Measurements from ENCODE around the gene CAMTA1.

Gene CAMTA1

DNA sequence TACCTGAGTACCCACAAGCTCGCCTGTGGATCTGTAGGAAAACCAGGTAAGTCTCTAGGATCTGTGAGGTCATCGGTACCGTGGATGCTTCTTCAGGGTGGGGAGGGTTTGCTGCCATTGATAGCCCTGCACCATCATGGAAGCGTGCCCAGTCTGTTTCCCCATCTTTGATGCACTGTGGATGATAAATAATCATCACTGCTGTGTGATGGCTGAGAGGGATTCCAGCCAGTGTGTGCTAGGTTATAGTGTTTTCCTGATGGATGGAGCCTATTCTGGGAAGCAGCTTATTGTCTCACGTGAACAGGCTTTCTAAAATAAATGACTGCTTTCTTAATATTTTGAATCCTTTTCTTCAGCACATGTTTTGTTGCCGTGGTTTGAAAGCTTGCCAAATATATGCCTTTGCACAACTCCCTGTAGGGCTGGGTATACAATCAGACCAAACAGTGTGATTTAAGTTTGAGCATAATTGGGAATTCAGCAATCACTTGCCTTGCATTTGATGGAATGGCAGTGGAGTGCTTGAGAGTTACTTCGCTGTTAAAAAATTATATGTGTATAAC is 113.8 kb downstream of the CAMTA1 start:
- H4K12ac ChIP-seq (ENCODE audit: low read depth, low read length) = no peak overlapping the region

DNA sequence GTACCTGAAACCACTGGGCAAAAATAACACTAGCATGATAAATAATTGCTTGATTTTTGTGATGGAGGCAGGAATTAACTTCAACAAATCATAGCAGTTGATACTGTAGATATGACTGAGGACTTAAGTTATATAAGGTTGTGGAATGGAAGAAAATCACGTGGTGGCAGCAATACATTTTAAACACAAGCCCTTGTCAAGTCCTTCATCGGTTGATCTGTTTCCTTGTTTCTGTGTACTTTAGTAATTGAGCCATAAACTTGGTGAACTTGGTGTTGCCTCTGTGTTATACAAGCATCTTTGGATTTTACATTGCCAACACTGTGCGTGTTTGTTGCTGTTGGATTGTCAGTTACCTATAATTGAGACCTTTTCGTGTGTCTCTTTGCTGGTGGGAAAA is 114.4 kb downstream of the CAMTA1 start:
- Histone ChIP-seq H2BK5ac (ENCODE audit: low read depth, low read length, poor library complexity) (no peak overlapping the region), H2BK120ac (ENCODE audit: insufficient read depth, low read length, poor library complexity) (no peak overlapping the region), H3K4me3 (ENCODE audit: low read depth, low read length) (no peak overlapping the region), H3K27ac (ENCODE audit: low read depth, low read length) (no peak overlapping the region), H2AFZ (ENCODE audit: insufficient read depth, low read length, poor library complexity) (no peak overlapping the region), H3K36me3 (ENCODE audit: control insufficient read depth in 1 of 2, insufficient read depth in 2 of 2, low read length in 2 of 2) (no peaks in the 10 kb centered on the region), H3K9me3 (ENCODE audit: insufficient read depth, low read depth, low read length) (no peaks in the 10 kb centered on the region), H4K8ac (ENCODE audit: low read depth, low read length) (no peak overlapping the region), H3K79me2 (ENCODE audit: control insufficient read depth, insufficient read depth, low read length, poor library complexity) (no peaks in the 10 kb centered on the region), H3K4me1 (ENCODE audit: control insufficient read depth in 1 of 2, insufficient read depth in 2 of 2, low read length in 2 of 2) (no peaks in the 10 kb centered on the region), H3K23ac (ENCODE audit: low read length) (no peak overlapping the region), H3K4ac (ENCODE audit: low read depth, low read length) (no peak overlapping the region), H4K91ac (ENCODE audit: low read depth, low read length) (no peak overlapping the region), H3K79me1 (ENCODE audit: low read length) (no peaks in the 10 kb centered on the region), H3K27me3 (ENCODE audit: insufficient read depth, low read length) (no peaks in the 10 kb centered on the region), H3K4me2 (ENCODE audit: low read length) (no peak overlapping the region), H2BK12ac (ENCODE audit: low read length) (no peak overlapping the region), H4K12ac (ENCODE audit: low read depth, low read length) (no peak overlapping the region), H3K14ac (ENCODE audit: low read length) (no peak overlapping the region), H3K18ac (ENCODE audit: low read length) (no peak overlapping the region), H2AK5ac (ENCODE audit: low read length) (no peak overlapping the region), H3K9ac (ENCODE audit: low read length) (no peak overlapping the region)
- no CpG with 5 or more reads among the region's 4 CpGs for WGBS (ENCODE audit: extremely low coverage, insufficient coverage, insufficient read length)
- no peak for DNase-seq

More for the DNA sequence above, 113.8 kb downstream of the CAMTA1 start:
- no peak overlapping the region for H2BK5ac ChIP-seq (ENCODE audit: low read depth, low read length, poor library complexity)
- H2BK120ac ChIP-seq (ENCODE audit: insufficient read depth, low read length, poor library complexity) = no peak overlapping the region
- no peak overlapping the region for H3K18ac ChIP-seq (ENCODE audit: low read length)
- H3K79me2 ChIP-seq (ENCODE audit: control insufficient read depth, insufficient read depth, low read length, poor library complexity) = no peaks in the 10 kb centered on the region
- no peaks in the 10 kb centered on the region for H3K27me3 ChIP-seq (ENCODE audit: insufficient read depth, low read length)
- no peaks in the 10 kb centered on the region for H3K79me1 ChIP-seq (ENCODE audit: low read length)
- H3K4me3 ChIP-seq (ENCODE audit: low read depth, low read length) = peak overlapping the region; percentile 20
- peak overlapping the region; percentile 63 for H3K9ac ChIP-seq (ENCODE audit: low read length)
- no peak overlapping the region for H2BK12ac ChIP-seq (ENCODE audit: low read length)
- no peak overlapping the region for H3K14ac ChIP-seq (ENCODE audit: low read length)
- no peak overlapping the region for H3K4me2 ChIP-seq (ENCODE audit: low read length)
- H4K91ac ChIP-seq (ENCODE audit: low read depth, low read length) = no peak overlapping the region
- H4K8ac ChIP-seq (ENCODE audit: low read depth, low read length) = no peak overlapping the region
- no peaks in the 10 kb centered on the region for H3K4me1 ChIP-seq (ENCODE audit: control insufficient read depth in 1 of 2, insufficient read depth in 2 of 2, low read length in 2 of 2)
- no peak overlapping the region for H3K4ac ChIP-seq (ENCODE audit: low read depth, low read length)
- no peaks in the 10 kb centered on the region for H3K36me3 ChIP-seq (ENCODE audit: control insufficient read depth in 1 of 2, insufficient read depth in 2 of 2, low read length in 2 of 2)
- no CpG with 5 or more reads among the region's 7 CpGs for WGBS (ENCODE audit: extremely low coverage, insufficient coverage, insufficient read length)
- no peaks in the 10 kb centered on the region for H3K9me3 ChIP-seq (ENCODE audit: insufficient read depth, low read depth, low read length)
- no peak for DNase-seq
- H3K23ac ChIP-seq (ENCODE audit: low read length) = no peak overlapping the region
- H2AK5ac ChIP-seq (ENCODE audit: low read length) = no peak overlapping the region
- no peak overlapping the region for H3K27ac ChIP-seq (ENCODE audit: low read depth, low read length)
- H2AFZ ChIP-seq (ENCODE audit: insufficient read depth, low read length, poor library complexity) = no peak overlapping the region

DNA sequence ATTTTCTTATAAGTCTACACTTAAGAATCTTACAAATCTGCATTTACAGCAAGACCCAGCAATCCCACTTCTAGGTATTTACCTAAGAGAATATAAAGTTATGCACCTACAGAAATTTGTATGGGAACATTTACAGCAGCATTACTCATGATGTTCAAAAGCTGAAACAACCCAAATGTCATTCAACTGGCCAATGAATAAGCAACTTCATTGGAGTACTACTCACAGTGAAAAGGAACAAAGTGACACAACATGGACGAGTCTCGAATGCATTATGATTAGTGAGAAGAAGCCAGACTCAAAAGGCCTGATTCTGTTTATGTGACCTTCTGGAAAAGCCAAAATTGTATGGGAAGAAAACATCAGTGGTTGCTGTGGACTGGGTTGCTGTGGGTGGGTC is 116.9 kb downstream of the CAMTA1 start:
- Histone ChIP-seq H2BK5ac (ENCODE audit: low read depth, low read length, poor library complexity) (no peak overlapping the region), H3K27me3 (ENCODE audit: insufficient read depth, low read length) (no peaks in the 10 kb centered on the region), H3K27ac (ENCODE audit: low read depth, low read length) (no peak overlapping the region), H4K12ac (ENCODE audit: low read depth, low read length) (no peak overlapping the region), H4K8ac (ENCODE audit: low read depth, low read length) (no peak overlapping the region), H2AFZ (ENCODE audit: insufficient read depth, low read length, poor library complexity) (no peak overlapping the region), H4K91ac (ENCODE audit: low read depth, low read length) (no peak overlapping the region), H3K4me1 (ENCODE audit: control insufficient read depth in 1 of 2, insufficient read depth in 2 of 2, low read length in 2 of 2) (peaks cover 0 to 3% of the 10 kb centered on the region in 2 experiments), H3K4me3 (ENCODE audit: low read depth, low read length) (no peak overlapping the region), H3K79me1 (ENCODE audit: low read length) (no peaks in the 10 kb centered on the region), H3K79me2 (ENCODE audit: control insufficient read depth, insufficient read depth, low read length, poor library complexity) (no peaks in the 10 kb centered on the region), H2BK120ac (ENCODE audit: insufficient read depth, low read length, poor library complexity) (no peak overlapping the region), H3K4ac (ENCODE audit: low read depth, low read length) (no peak overlapping the region), H3K9ac (ENCODE audit: low read length) (no peak overlapping the region), H3K36me3 (ENCODE audit: control insufficient read depth in 1 of 2, insufficient read depth in 2 of 2, low read length in 2 of 2) (no peaks in the 10 kb centered on the region), H3K18ac (ENCODE audit: low read length) (no peak overlapping the region), H3K23ac (ENCODE audit: low read length) (no peak overlapping the region), H2AK5ac (ENCODE audit: low read length) (no peak overlapping the region), H2BK12ac (ENCODE audit: low read length) (no peak overlapping the region), H3K4me2 (ENCODE audit: low read length) (no peak overlapping the region), H3K9me3 (ENCODE audit: insufficient read depth, low read depth, low read length) (no peaks in the 10 kb centered on the region), H3K14ac (ENCODE audit: low read length) (no peak overlapping the region)
- WGBS (ENCODE audit: extremely low coverage, insufficient coverage, insufficient read length) = no CpG with 5 or more reads among the region's 2 CpGs
- no peak for DNase-seq

DNA sequence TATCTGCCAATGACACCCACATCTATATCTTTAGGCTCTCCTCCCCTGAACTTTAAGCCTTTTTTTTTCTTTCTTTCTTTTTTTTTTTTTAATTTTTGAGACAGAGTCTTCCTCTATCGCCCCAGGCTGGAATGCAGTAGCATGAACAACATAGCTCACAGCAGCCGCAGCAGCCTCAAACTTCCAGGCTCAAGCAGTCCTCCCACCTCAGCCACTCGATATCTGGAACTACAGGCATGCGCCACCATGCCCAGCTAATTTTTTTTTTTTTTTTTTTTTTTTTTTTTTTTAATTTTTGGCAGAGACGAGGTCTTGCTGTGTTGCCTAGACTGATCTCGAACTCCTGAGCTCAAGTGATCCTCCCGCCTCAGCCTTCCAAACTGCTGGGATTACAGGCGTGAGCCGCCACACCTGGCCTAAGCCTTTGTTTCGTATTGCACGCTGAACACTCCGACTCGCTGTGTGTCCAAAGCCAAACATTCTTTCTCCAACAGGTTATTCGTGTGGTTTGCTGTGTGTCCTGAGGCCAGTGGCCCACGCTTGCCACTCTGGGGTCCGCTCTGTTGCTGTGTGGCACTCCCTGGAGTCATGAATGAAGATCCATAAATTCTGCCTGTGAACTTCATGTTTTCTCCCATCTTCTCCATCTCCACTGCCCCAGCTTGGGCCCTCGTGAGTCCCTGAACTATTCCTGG is 119.4 kb downstream of the CAMTA1 start:
- H4K12ac ChIP-seq (ENCODE audit: low read depth, low read length) = no peak overlapping the region
- no peak overlapping the region for H2AFZ ChIP-seq (ENCODE audit: insufficient read depth, low read length, poor library complexity)
- no CpG with 5 or more reads among the region's 17 CpGs for WGBS (ENCODE audit: extremely low coverage, insufficient coverage, insufficient read length)
- no peak overlapping the region for H2AK5ac ChIP-seq (ENCODE audit: low read length)
- H3K9ac ChIP-seq (ENCODE audit: low read length) = no peak overlapping the region
- H3K79me1 ChIP-seq (ENCODE audit: low read length) = no peaks in the 10 kb centered on the region
- no peaks in the 10 kb centered on the region for H3K79me2 ChIP-seq (ENCODE audit: control insufficient read depth, insufficient read depth, low read length, poor library complexity)
- H2BK5ac ChIP-seq (ENCODE audit: low read depth, low read length, poor library complexity) = no peak overlapping the region
- no peak overlapping the region for H4K91ac ChIP-seq (ENCODE audit: low read depth, low read length)
- peaks cover 0 to 3% of the 10 kb centered on the region in 2 experiments for H3K4me1 ChIP-seq (ENCODE audit: control insufficient read depth in 1 of 2, insufficient read depth in 2 of 2, low read length in 2 of 2)
- H3K4me3 ChIP-seq (ENCODE audit: low read depth, low read length) = no peak overlapping the region
- no peak overlapping the region for H2BK12ac ChIP-seq (ENCODE audit: low read length)
- H3K14ac ChIP-seq (ENCODE audit: low read length) = no peak overlapping the region
- no peaks in the 10 kb centered on the region for H3K27me3 ChIP-seq (ENCODE audit: insufficient read depth, low read length)
- H3K4ac ChIP-seq (ENCODE audit: low read depth, low read length) = no peak overlapping the region
- H3K36me3 ChIP-seq (ENCODE audit: control insufficient read depth in 1 of 2, insufficient read depth in 2 of 2, low read length in 2 of 2) = no peaks in the 10 kb centered on the region
- H3K27ac ChIP-seq (ENCODE audit: low read depth, low read length) = no peak overlapping the region
- H3K9me3 ChIP-seq (ENCODE audit: insufficient read depth, low read depth, low read length) = no peaks in the 10 kb centered on the region
- H3K4me2 ChIP-seq (ENCODE audit: low read length) = no peak overlapping the region
- no peak overlapping the region for H4K8ac ChIP-seq (ENCODE audit: low read depth, low read length)
- peak; percentile 66 to 74 for DNase-seq
- H3K18ac ChIP-seq (ENCODE audit: low read length) = no peak overlapping the region
- H2BK120ac ChIP-seq (ENCODE audit: insufficient read depth, low read length, poor library complexity) = no peak overlapping the region
- no peak overlapping the region for H3K23ac ChIP-seq (ENCODE audit: low read length)
